HL-60 (cell line): ENCODE results near the gene RALB.

Experiments
- DNase-seq, 2 experiments: peaks; one replicate each; pipeline ENCODE4 v3.0.0-alpha.2; 2010 to 2020; ENCODE audit warnings: low read depth in 1 of 2, low spot score in 1 of 2
- H3K27ac ChIP-seq: fragments of 250-450 bp; sonication (Bioruptor Pico); replicated peaks from 2 replicates; pipeline ENCODE4 v1.5.1; 2020; ENCODE audit warnings: mild to moderate bottlenecking, moderate library complexity
- H3K27me3 ChIP-seq: fragments of 250-450 bp; sonication (Bioruptor Pico); 2 replicates; pipeline ENCODE4 v1.5.1; 2021; ENCODE audit warnings: mild to moderate bottlenecking, moderate library complexity; ENCODE audit not compliant: insufficient read depth, poor library complexity, severe bottlenecking
- H3K4me3 ChIP-seq: replicated peaks from 2 replicates; pipeline ENCODE4 v1.5.1; 2011; ENCODE audit warnings: mild to moderate bottlenecking, control low read depth, low read length; ENCODE audit not compliant: insufficient read depth
- GABPA ChIP-seq: IDR thresholded peaks from 2 replicates; pipeline ENCODE4 v1.6.1; 2012; ENCODE audit warnings: low read depth
- POLR2AphosphoS5 ChIP-seq: IDR thresholded peaks from 2 replicates; pipeline ENCODE4 v1.6.1; 2012; ENCODE audit warnings: low read depth
- SPI1 ChIP-seq: IDR thresholded peaks from 2 replicates; pipeline ENCODE4 v1.6.1; 2012; ENCODE audit warnings: low read depth, mild to moderate bottlenecking, borderline replicate concordance
- TF ChIP-seq, protein P1 (sequence below): IDR thresholded peaks from one replicate; pipeline ENCODE4 v1.5.1; 2011; ENCODE audit warnings: low read length, control low read depth, inconsistent platforms; ENCODE audit not compliant: insufficient read depth
- TF ChIP-seq, protein P2 (sequence below): IDR thresholded peaks from 2 replicates; pipeline ENCODE4 v1.6.1; 2012; ENCODE audit warnings: low read depth; ENCODE audit not compliant: insufficient replicate concordance

Gene RALB

GRCh38 chr2:120262150-120262549, 9.5 kb downstream of the RALB start:
- Histone ChIP-seq H3K27me3 (no peaks in the 10 kb centered on the region), H3K4me3 (no peak overlapping the region), H3K27ac (no peak overlapping the region)
- DNase-seq: no peak
- TF ChIP-seq, protein P1, sequence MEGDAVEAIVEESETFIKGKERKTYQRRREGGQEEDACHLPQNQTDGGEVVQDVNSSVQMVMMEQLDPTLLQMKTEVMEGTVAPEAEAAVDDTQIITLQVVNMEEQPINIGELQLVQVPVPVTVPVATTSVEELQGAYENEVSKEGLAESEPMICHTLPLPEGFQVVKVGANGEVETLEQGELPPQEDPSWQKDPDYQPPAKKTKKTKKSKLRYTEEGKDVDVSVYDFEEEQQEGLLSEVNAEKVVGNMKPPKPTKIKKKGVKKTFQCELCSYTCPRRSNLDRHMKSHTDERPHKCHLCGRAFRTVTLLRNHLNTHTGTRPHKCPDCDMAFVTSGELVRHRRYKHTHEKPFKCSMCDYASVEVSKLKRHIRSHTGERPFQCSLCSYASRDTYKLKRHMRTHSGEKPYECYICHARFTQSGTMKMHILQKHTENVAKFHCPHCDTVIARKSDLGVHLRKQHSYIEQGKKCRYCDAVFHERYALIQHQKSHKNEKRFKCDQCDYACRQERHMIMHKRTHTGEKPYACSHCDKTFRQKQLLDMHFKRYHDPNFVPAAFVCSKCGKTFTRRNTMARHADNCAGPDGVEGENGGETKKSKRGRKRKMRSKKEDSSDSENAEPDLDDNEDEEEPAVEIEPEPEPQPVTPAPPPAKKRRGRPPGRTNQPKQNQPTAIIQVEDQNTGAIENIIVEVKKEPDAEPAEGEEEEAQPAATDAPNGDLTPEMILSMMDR: no peak
- TF ChIP-seq GABPA (no peak), SPI1 (no peak), POLR2AphosphoS5 (no peak)
- TF ChIP-seq, protein P2, sequence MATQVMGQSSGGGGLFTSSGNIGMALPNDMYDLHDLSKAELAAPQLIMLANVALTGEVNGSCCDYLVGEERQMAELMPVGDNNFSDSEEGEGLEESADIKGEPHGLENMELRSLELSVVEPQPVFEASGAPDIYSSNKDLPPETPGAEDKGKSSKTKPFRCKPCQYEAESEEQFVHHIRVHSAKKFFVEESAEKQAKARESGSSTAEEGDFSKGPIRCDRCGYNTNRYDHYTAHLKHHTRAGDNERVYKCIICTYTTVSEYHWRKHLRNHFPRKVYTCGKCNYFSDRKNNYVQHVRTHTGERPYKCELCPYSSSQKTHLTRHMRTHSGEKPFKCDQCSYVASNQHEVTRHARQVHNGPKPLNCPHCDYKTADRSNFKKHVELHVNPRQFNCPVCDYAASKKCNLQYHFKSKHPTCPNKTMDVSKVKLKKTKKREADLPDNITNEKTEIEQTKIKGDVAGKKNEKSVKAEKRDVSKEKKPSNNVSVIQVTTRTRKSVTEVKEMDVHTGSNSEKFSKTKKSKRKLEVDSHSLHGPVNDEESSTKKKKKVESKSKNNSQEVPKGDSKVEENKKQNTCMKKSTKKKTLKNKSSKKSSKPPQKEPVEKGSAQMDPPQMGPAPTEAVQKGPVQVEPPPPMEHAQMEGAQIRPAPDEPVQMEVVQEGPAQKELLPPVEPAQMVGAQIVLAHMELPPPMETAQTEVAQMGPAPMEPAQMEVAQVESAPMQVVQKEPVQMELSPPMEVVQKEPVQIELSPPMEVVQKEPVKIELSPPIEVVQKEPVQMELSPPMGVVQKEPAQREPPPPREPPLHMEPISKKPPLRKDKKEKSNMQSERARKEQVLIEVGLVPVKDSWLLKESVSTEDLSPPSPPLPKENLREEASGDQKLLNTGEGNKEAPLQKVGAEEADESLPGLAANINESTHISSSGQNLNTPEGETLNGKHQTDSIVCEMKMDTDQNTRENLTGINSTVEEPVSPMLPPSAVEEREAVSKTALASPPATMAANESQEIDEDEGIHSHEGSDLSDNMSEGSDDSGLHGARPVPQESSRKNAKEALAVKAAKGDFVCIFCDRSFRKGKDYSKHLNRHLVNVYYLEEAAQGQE: no peak

- no peak overlapping the region for H3K4me3 ChIP-seq
- H3K27me3 ChIP-seq: no peaks in the 10 kb centered on the region
- TF ChIP-seq POLR2AphosphoS5 (no peak), GABPA (no peak)
- no peak overlapping the region for H3K27ac ChIP-seq
- DNase-seq: no peak
These were observed 10.2 kb downstream of the RALB start for GRCh38 chr2:120262761-120263428.

DNA sequence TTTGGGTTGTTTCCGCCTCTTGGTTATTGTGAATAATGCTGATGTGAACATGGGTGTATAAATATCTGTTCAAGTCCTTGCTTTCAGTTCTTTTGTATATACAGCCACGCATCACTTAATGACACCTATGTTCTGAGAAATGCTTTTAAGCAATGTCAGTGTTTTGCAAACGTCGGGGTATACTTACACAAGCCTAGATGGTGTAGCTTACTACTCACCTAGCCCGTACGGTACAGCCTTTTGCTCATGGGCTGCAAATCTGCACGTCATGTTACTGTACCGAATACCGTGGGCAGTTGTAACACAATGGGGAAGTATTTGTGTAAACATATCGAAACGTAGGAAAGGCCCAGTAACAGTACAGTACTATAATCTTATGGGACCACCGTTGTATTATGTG, 12.4 kb downstream of the RALB start:
- Histone ChIP-seq H3K27ac (peak overlapping the region; percentile 36), H3K4me3 (no peak overlapping the region), H3K27me3 (no peaks in the 10 kb centered on the region)
- peak in 1 of 2 experiments; percentile 65 for DNase-seq
- TF ChIP-seq GABPA (no peak), SPI1 (no peak), POLR2AphosphoS5 (no peak)
- TF ChIP-seq, protein P1: no peak
- TF ChIP-seq, protein P2: no peak

- DNase-seq: no peak
- TF ChIP-seq, protein P2: no peak
- TF ChIP-seq, protein P1: no peak
- no peak for TF ChIP-seq GABPA
- no peak for TF ChIP-seq POLR2AphosphoS5
- TF ChIP-seq SPI1: no peak
These were observed 14.7 kb downstream of the RALB start for GRCh38 chr2:120267348-120267747.

More at GRCh38 chr2:120267348-120267747, 14.7 kb downstream of the RALB start:
- no peaks in the 10 kb centered on the region for H3K27me3 ChIP-seq
- H3K27ac ChIP-seq: no peak overlapping the region
- H3K4me3 ChIP-seq: no peak overlapping the region
